ENCODE measurements around the gene PRC1.

The PRC1 gene

GRCh38 chr15:90970274-90970673, 24.1 kb downstream of the PRC1 start:
- H3K36me3 Mint-ChIP-seq, result peaks cover 85% of the 10 kb centered on the region

GRCh38 chr15:90968434-90968833, 25.9 kb downstream of the PRC1 start:
- Mint-ChIP-seq H3K9me3 (no peaks in the 10 kb centered on the region), H3K36me3 (peaks cover 85% of the 10 kb centered on the region), H3K4me1 (no peaks in the 10 kb centered on the region), H3K27ac (no peak overlapping the region), H3K4me3 (no peak overlapping the region)
- ATAC-seq (no peak), DNase-seq (ENCODE audit: low spot score in 2 of 2) (no peak)

More at GRCh38 chr15:90970274-90970673, 24.1 kb downstream of the PRC1 start:
- DNase-seq (ENCODE audit: low spot score in 2 of 2) (no peak), ATAC-seq (no peak)
- Mint-ChIP-seq H3K9me3 (no peaks in the 10 kb centered on the region), H3K27ac (no peak overlapping the region), H3K4me1 (no peaks in the 10 kb centered on the region), H3K4me3 (no peak overlapping the region)

GRCh38 chr15:90967206-90967605, 27.1 kb downstream of the PRC1 start:
- DNase-seq (ENCODE audit: low spot score in 2 of 2), result no peak
- Mint-ChIP-seq H3K4me1 (no peaks in the 10 kb centered on the region), H3K4me3 (no peak overlapping the region), H3K36me3 (peaks cover 85% of the 10 kb centered on the region), H3K9me3 (no peaks in the 10 kb centered on the region), H3K27ac (no peak overlapping the region)
- ATAC-seq, result no peak

- H3K9me3 Mint-ChIP-seq, result no peaks in the 10 kb centered on the region
- H3K4me1 Mint-ChIP-seq, result no peaks in the 10 kb centered on the region
- H3K27ac Mint-ChIP-seq, result no peak overlapping the region
- no peak for ATAC-seq
- no peak for DNase-seq (ENCODE audit: low spot score in 2 of 2)
- H3K4me3 Mint-ChIP-seq, result no peak overlapping the region
- H3K36me3 Mint-ChIP-seq, result peaks cover 85% of the 10 kb centered on the region
Measured at GRCh38 chr15:90966262-90966661, 28.1 kb downstream of the PRC1 start.

- Mint-ChIP-seq H3K27ac (no peak overlapping the region), H3K9me3 (no peaks in the 10 kb centered on the region), H3K4me1 (peaks cover 6% of the 10 kb centered on the region), H3K36me3 (peaks cover 89% of the 10 kb centered on the region), H3K4me3 (no peak overlapping the region)
- ATAC-seq, result no peak
- no peak for DNase-seq (ENCODE audit: low spot score in 2 of 2)
Measured at GRCh38 chr15:90962021-90962420, 32.3 kb downstream of the PRC1 start.

GRCh38 chr15:90960298-90961091, 33.8 kb downstream of the PRC1 start:
- Mint-ChIP-seq H3K36me3 (peaks cover 78% of the 10 kb centered on the region), H3K27ac (peak overlapping the region; percentile 5)
- no peak for DNase-seq (ENCODE audit: low spot score in 2 of 2)

GRCh38 chr15:90959894-90960293, 34.4 kb downstream of the PRC1 start:
- no peak for DNase-seq (ENCODE audit: low spot score in 2 of 2)
- peaks cover 74% of the 10 kb centered on the region for H3K36me3 Mint-ChIP-seq
- H3K27ac Mint-ChIP-seq, result no peak overlapping the region
- no peaks in the 10 kb centered on the region for H3K9me3 Mint-ChIP-seq
- no peak for ATAC-seq
- H3K4me3 Mint-ChIP-seq, result no peak overlapping the region
- H3K4me1 Mint-ChIP-seq, result peaks cover 6% of the 10 kb centered on the region

More at GRCh38 chr15:90960298-90961091, 33.8 kb downstream of the PRC1 start:
- ATAC-seq, result no peak
- H3K4me3 Mint-ChIP-seq, result no peak overlapping the region
- no peaks in the 10 kb centered on the region for H3K9me3 Mint-ChIP-seq
- H3K4me1 Mint-ChIP-seq, result peaks cover 6% of the 10 kb centered on the region

- Mint-ChIP-seq H3K9me3 (no peaks in the 10 kb centered on the region), H3K4me3 (no peak overlapping the region)
Measured at GRCh38 chr15:90959028-90959595, 35.2 kb downstream of the PRC1 start.

GRCh38 chr15:90957791-90958190, 36.5 kb downstream of the PRC1 start:
- H3K4me1 Mint-ChIP-seq, result peaks cover 16% of the 10 kb centered on the region
- DNase-seq (ENCODE audit: low spot score in 2 of 2) (no peak), ATAC-seq (no peak)
- H3K9me3 Mint-ChIP-seq, result no peaks in the 10 kb centered on the region
- peaks cover 73% of the 10 kb centered on the region for H3K36me3 Mint-ChIP-seq
- no peak overlapping the region for H3K27ac Mint-ChIP-seq
- peak overlapping the region; percentile 79 for H3K4me3 Mint-ChIP-seq

More at GRCh38 chr15:90959028-90959595, 35.2 kb downstream of the PRC1 start:
- no peak for ATAC-seq
- Mint-ChIP-seq H3K27ac (no peak overlapping the region), H3K36me3 (peaks cover 74% of the 10 kb centered on the region), H3K4me1 (peaks cover 7% of the 10 kb centered on the region)
- no peak for DNase-seq (ENCODE audit: low spot score in 2 of 2)

- peaks cover 73% of the 10 kb centered on the region for H3K36me3 Mint-ChIP-seq
- ATAC-seq (no peak), DNase-seq (ENCODE audit: low spot score in 2 of 2) (no peak)
- H3K4me3 Mint-ChIP-seq, result peak overlapping the region; percentile 79
- peaks cover 16% of the 10 kb centered on the region for H3K4me1 Mint-ChIP-seq
- H3K9me3 Mint-ChIP-seq, result no peaks in the 10 kb centered on the region
- no peak overlapping the region for H3K27ac Mint-ChIP-seq
Measured at GRCh38 chr15:90957031-90957790, 37.1 kb downstream of the PRC1 start.

DNA sequence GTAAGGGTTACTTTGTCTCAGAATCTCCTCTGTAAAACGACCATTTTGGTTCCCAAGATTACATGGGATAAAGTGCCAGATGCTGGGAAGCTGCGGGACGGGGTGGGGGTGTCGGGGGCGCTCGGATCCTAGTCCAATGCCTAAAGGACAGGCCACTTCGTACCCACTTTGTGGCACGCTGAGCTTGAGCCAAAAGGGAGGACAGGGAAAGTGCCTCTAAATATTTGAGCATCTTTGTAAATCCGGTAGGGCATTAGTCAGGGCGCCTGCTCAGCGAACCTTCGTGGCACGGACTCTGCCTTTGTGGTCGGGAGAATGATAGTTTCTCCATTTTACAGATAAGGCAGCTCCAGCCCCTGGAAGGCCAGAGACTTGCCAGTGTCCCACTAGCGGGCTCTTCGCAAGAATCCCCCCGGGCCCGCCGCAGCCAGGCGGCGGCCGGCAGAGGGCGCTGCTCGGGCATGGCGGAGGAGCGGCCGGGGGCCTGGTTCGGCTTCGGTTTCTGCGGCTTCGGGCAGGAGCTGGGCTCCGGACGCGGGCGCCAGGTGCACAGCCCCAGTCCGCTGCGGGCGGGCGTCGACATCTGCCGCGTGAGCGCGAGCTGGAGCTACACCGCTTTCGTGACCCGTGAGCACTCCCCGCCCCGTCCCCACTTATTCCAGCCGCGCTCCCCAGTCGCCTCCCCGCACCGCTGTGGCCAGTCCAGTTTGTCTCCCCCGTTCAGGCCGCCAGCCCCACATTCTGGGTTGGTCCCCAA, 37.9 kb downstream of the PRC1 start:
- Mint-ChIP-seq H3K4me3 (peak overlapping the region; percentile 79), H3K9me3 (no peaks in the 10 kb centered on the region), H3K4me1 (peaks cover 16% of the 10 kb centered on the region), H3K27ac (peak overlapping the region; percentile 96), H3K36me3 (peaks cover 73% of the 10 kb centered on the region)
- no peak for ATAC-seq
- peak; percentile 28 to 70 for DNase-seq (ENCODE audit: low spot score in 2 of 2)

DNA sequence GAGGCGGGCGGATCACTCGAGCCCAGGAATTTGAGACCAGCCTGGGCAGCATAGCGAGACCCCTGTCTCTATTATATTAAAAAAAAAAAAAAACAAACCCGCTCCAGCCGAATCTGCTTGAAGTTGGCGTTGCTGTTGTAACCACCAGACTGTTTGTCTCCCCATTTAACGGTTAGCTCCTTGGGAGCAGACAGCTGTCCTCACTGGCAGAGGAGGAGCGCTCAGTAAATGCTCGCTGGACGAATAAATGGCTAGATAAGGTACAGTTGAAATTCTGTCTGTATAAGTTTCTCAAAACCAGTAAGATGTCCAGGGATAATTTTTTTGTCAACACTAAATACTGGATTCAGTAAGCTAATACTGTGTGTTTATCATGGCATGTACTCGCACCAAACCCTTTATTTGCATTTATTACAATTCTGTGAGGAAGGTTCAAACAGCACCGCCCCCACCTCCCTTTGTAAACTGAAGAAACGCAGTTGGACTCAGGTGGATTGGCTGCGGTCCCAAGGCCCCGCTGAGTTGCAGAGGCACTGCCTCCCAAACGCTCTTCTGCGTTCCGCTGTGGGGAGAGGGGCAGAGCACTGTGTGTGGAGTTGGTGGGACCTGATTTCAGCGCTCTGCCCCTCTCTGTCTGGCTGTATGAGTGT, 38.6 kb downstream of the PRC1 start:
- peaks cover 73% of the 10 kb centered on the region for H3K36me3 Mint-ChIP-seq
- peaks cover 16% of the 10 kb centered on the region for H3K4me1 Mint-ChIP-seq
- H3K27ac Mint-ChIP-seq, result peak overlapping the region; percentile 96
- peak overlapping the region; percentile 79 for H3K4me3 Mint-ChIP-seq
- no peak for DNase-seq (ENCODE audit: low spot score in 2 of 2)
- H3K9me3 Mint-ChIP-seq, result no peaks in the 10 kb centered on the region
- ATAC-seq, result no peak

- peak within 1 kb of the TSS; percentile 79 for H3K4me3 Mint-ChIP-seq
- H3K27ac Mint-ChIP-seq, result peak within 1 kb of the TSS; percentile 96
- ATAC-seq (peak; percentile 96), DNase-seq (ENCODE audit: low spot score in 2 of 2) (peak; percentile 77 to 95)
- peaks cover 72% of the 10 kb centered on the region for H3K36me3 Mint-ChIP-seq
- H3K4me1 Mint-ChIP-seq, result peaks cover 16% of the 10 kb centered on the region
- no peaks in the 10 kb centered on the region for H3K9me3 Mint-ChIP-seq
Measured at GRCh38 chr15:90954712-90955623, 39.4 kb downstream of the PRC1 start, which contains the start of gene RCCD1. RCCD1 (plus strand) TSS chr15:90954884; CDS start chr15:90956735, 1,851 bp downstream.
